ENCODE results near the gene GLT1D1. TPM values are rescaled to one million over a fixed set of nuclear protein-coding genes. Genes with fewer than 3 reads are reported as not detected.

GLT1D1 gene
- total and polyA plus RNA-seq, 2 donors (not counting 1 experiment from before 2014, with no cell fraction given), result under 0.01 TPM; not detected in 1

DNA sequence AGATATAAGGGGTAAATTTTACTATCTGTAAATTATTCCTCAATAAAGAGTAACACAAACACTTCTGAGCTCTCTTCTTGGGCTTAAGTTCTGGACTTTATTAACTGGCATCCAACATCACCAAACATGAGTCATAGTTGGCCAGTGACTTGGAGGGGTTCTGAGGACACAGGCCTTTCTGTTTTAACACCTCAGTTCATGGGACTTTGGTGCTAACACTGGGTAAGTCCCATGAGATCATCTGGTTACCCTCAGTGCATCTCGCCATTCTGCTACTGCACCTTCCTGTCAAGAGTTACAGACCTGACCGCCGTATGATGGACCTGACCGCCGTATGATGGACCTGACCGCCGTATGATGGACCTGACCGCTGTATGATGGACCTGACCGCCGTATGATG is 39.4 kb upstream of the GLT1D1 start:
- Histone ChIP-seq H3K4me1 (ENCODE audit: control insufficient read depth, extremely low read depth, insufficient read depth, low read length) (peaks cover 11% of the 10 kb centered on the region), H3K27ac (ENCODE audit: insufficient read depth, low read length) (no peak overlapping the region)

GRCh38 chr12:128814411-128815261 is 38.6 kb upstream of the GLT1D1 start:
- TF ChIP-seq EZH2 (IDR thresholded peaks at IDR 0.05; ENCODE audit: low read length, missing control alignments) (no peak), CTCF (conservative IDR thresholded peaks at IDR 0.05 in 1 of 2, IDR thresholded peaks at IDR 0.05 in 1 of 2; ENCODE audit: low read depth in 1 of 2, low read length in 2 of 2) (no peak)
- H3K4me1 ChIP-seq (ENCODE audit: control insufficient read depth, extremely low read depth, insufficient read depth, low read length), result peaks cover 11% of the 10 kb centered on the region
- no peak overlapping the region for H3K4me3 ChIP-seq (replicated peaks in 1 of 4; ENCODE audit: control extremely low read depth in 1 of 4, insufficient read depth in 1 of 4, low read depth in 3 of 4, low read length in 4 of 4)
- no peaks in the 10 kb centered on the region for H3K27me3 ChIP-seq (ENCODE audit: control insufficient read depth, insufficient read depth, low read length)
- no peak for DNase-seq (ENCODE audit: low read depth in 2 of 2)
- no peaks in the 10 kb centered on the region for H3K9me3 ChIP-seq (ENCODE audit: control insufficient read depth, insufficient read depth, low read depth, low read length)
- H3K36me3 ChIP-seq (ENCODE audit: control insufficient read depth, insufficient read depth, low read length), result peaks cover 5% of the 10 kb centered on the region
- no peak overlapping the region for H3K27ac ChIP-seq (ENCODE audit: insufficient read depth, low read length)
- no peaks in the 10 kb centered on the region for H4K20me1 ChIP-seq (ENCODE audit: control insufficient read depth, extremely low read depth, insufficient read depth, low read length)
- no peak overlapping the region for H3K4me2 ChIP-seq (ENCODE audit: extremely low read depth, insufficient read depth, low read length)
- no peak overlapping the region for H2AFZ ChIP-seq (ENCODE audit: low read length)
- peaks cover 75% of the 10 kb centered on the region for H3K79me2 ChIP-seq (ENCODE audit: control insufficient read depth, insufficient read depth, low read length)
- no peak overlapping the region for H3K9ac ChIP-seq (ENCODE audit: insufficient read depth, low read length)

More for the DNA sequence above, 39.4 kb upstream of the GLT1D1 start:
- Histone ChIP-seq H3K4me3 (replicated peaks in 1 of 4; ENCODE audit: control extremely low read depth in 1 of 4, insufficient read depth in 1 of 4, low read depth in 3 of 4, low read length in 4 of 4) (no peak overlapping the region), H2AFZ (ENCODE audit: low read length) (no peak overlapping the region), H3K79me2 (ENCODE audit: control insufficient read depth, insufficient read depth, low read length) (peaks cover 70% of the 10 kb centered on the region), H3K4me2 (ENCODE audit: extremely low read depth, insufficient read depth, low read length) (no peak overlapping the region), H3K9ac (ENCODE audit: insufficient read depth, low read length) (no peak overlapping the region), H3K27me3 (ENCODE audit: control insufficient read depth, insufficient read depth, low read length) (no peaks in the 10 kb centered on the region), H3K36me3 (ENCODE audit: control insufficient read depth, insufficient read depth, low read length) (peaks cover 5% of the 10 kb centered on the region), H3K9me3 (ENCODE audit: control insufficient read depth, insufficient read depth, low read depth, low read length) (no peaks in the 10 kb centered on the region), H4K20me1 (ENCODE audit: control insufficient read depth, extremely low read depth, insufficient read depth, low read length) (no peaks in the 10 kb centered on the region)
- TF ChIP-seq CTCF (conservative IDR thresholded peaks at IDR 0.05 in 1 of 2, IDR thresholded peaks at IDR 0.05 in 1 of 2; ENCODE audit: low read depth in 1 of 2, low read length in 2 of 2) (no peak), EZH2 (IDR thresholded peaks at IDR 0.05; ENCODE audit: low read length, missing control alignments) (no peak)
- DNase-seq (ENCODE audit: low read depth in 2 of 2), result peak in 1 of 2 donors; percentile 23

DNA sequence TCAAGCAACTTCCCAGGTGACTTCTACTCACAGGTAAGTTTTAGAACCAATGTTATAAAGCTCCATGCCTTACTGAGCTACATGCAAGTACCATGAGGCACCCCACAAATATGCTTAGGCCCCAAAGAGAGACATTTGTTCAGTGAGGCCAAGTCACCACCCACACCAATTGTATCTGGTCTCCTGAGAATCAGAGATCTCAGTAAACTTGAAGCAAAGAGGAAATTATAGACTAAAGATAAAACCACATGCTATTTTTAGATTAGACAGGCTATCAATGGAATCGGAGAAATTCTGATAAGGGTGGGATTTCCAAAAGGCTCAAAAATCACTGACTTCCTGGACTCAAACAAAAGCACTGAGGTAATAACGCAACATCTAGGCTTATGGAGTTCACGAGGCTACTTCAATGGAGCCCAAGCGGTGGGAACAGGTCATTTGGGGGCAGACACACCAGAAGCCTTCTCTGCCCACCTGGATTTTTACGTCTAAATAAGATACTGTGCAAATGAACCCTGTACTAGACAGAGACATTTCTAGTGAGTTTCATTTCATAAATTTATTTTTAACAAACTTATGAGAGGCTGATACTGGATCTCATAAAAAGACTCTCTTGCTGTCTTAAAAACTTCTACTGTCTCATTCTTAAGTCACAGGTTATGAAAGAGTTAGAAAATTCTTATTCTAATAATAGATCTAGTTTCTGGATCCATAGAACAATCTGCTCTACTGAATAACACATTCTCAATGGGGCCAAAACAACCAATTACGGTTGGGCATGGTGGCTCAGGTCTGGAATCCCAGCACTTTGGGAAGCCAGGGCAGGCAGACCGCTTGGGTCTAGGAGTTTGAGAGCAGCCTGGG is 37.3 kb upstream of the GLT1D1 start:
- Histone ChIP-seq H3K79me2 (ENCODE audit: control insufficient read depth, insufficient read depth, low read length) (peaks cover 80% of the 10 kb centered on the region), H3K4me3 (replicated peaks in 1 of 4; ENCODE audit: control extremely low read depth in 1 of 4, insufficient read depth in 1 of 4, low read depth in 3 of 4, low read length in 4 of 4) (no peak overlapping the region), H3K9ac (ENCODE audit: insufficient read depth, low read length) (no peak overlapping the region), H3K4me1 (ENCODE audit: control insufficient read depth, extremely low read depth, insufficient read depth, low read length) (peaks cover 7% of the 10 kb centered on the region), H3K27me3 (ENCODE audit: control insufficient read depth, insufficient read depth, low read length) (no peaks in the 10 kb centered on the region), H3K4me2 (ENCODE audit: extremely low read depth, insufficient read depth, low read length) (no peak overlapping the region), H4K20me1 (ENCODE audit: control insufficient read depth, extremely low read depth, insufficient read depth, low read length) (no peaks in the 10 kb centered on the region), H3K9me3 (ENCODE audit: control insufficient read depth, insufficient read depth, low read depth, low read length) (no peaks in the 10 kb centered on the region), H3K36me3 (ENCODE audit: control insufficient read depth, insufficient read depth, low read length) (peaks cover 5% of the 10 kb centered on the region), H3K27ac (ENCODE audit: insufficient read depth, low read length) (no peak overlapping the region), H2AFZ (ENCODE audit: low read length) (no peak overlapping the region)
- no peak for TF ChIP-seq CTCF (conservative IDR thresholded peaks at IDR 0.05 in 1 of 2, IDR thresholded peaks at IDR 0.05 in 1 of 2; ENCODE audit: low read depth in 1 of 2, low read length in 2 of 2)
- no peak for TF ChIP-seq EZH2 (IDR thresholded peaks at IDR 0.05; ENCODE audit: low read length, missing control alignments)
- DNase-seq (ENCODE audit: low read depth in 2 of 2), result peak in 1 of 2 donors; percentile 33

All from fibroblast of lung (primary cell).